Endodermal cell (in vitro differentiated cells): ENCODE measurements around the gene LYRM4. TPM values are rescaled to one million over a fixed set of nuclear protein-coding genes. Genes with fewer than 3 reads are reported as not detected.
A peak's percentile ranks its signal among the peaks of the same experiment; 100 is the strongest.

Experiments
- DNase-seq: peaks from one replicate; pipeline ENCODE4 v3.0.0-alpha.2; 2017
- H3K27ac ChIP-seq: 2 replicates; pipeline ENCODE4 v1.5.1; 2013; ENCODE audit warnings: mild to moderate bottlenecking, low read depth, low read length, moderate library complexity
- H3K27me3 ChIP-seq: 2 replicates; pipeline ENCODE4 v1.6.1; 2013; ENCODE audit warnings: mild to moderate bottlenecking, low read length, moderate library complexity; ENCODE audit not compliant: insufficient read depth, control insufficient read depth, poor library complexity, severe bottlenecking
- H3K36me3 ChIP-seq: 2 replicates; pipeline ENCODE4 v1.7.0; 2013; ENCODE audit warnings: mild to moderate bottlenecking, low read length, moderate library complexity; ENCODE audit not compliant: control insufficient read depth, insufficient read depth
- H3K4me1 ChIP-seq: one replicate; pipeline ENCODE4 v1.7.0; 2013; ENCODE audit warnings: low read length; ENCODE audit not compliant: control insufficient read depth, insufficient read depth
- H3K4me3 ChIP-seq: 2 replicates; pipeline ENCODE4 v1.5.1; 2013; ENCODE audit warnings: mild to moderate bottlenecking, low read length, moderate library complexity
- H3K9ac ChIP-seq: 2 replicates; pipeline ENCODE4 v1.6.1; 2013; ENCODE audit warnings: mild to moderate bottlenecking, low read length, moderate library complexity; ENCODE audit not compliant: poor library complexity, severe bottlenecking; ENCODE audit errors: extremely low read depth
- H3K9me3 ChIP-seq: 2 replicates; pipeline ENCODE4 v1.6.1; 2013; ENCODE audit warnings: mild to moderate bottlenecking, low read length, moderate library complexity; ENCODE audit not compliant: control insufficient read depth
- H3K27ac Mint-ChIP-seq: 2 replicates; pipeline ENCODE4 v1.8.0; 2020; ENCODE audit warnings: mixed read lengths
- H3K27me3 Mint-ChIP-seq: 2 replicates; pipeline ENCODE4 v1.8.0; 2021; ENCODE audit warnings: mild to moderate bottlenecking, mixed read lengths; ENCODE audit not compliant: insufficient read depth
- H3K36me3 Mint-ChIP-seq: 2 replicates; pipeline ENCODE4 v1.8.0; 2020; ENCODE audit warnings: low read depth, mixed read lengths
- H3K4me1 Mint-ChIP-seq: 2 replicates; pipeline ENCODE4 v1.8.0; 2020; ENCODE audit warnings: mixed read lengths
- H3K4me3 Mint-ChIP-seq: 2 replicates; pipeline ENCODE4 v1.8.0; 2020; ENCODE audit warnings: mild to moderate bottlenecking, moderate library complexity, mixed read lengths
- H3K9me3 Mint-ChIP-seq: 2 replicates; pipeline ENCODE4 v1.8.0; 2020; ENCODE audit warnings: mild to moderate bottlenecking, mixed read lengths
- WGBS, 2 experiments: methylation state at CpG; one replicate each; pipeline versions ENCODE4 v1.1.5 to v1.1.7; 2013; ENCODE audit warnings: missing lambda C conversion rate in 2 of 2, mixed read lengths in 1 of 2; ENCODE audit not compliant: insufficient coverage in 1 of 2, insufficient read length in 1 of 2; 5-methylcytosine and 5-hydroxymethylcytosine counted together
- total RNA-seq, 2 donors: library from RNA; stranded (reverse); fragmentation: NEBNext Ultra II Directional in 1 of 2; extraction: Animal tissue kit (Norgen Biotek cat#: 25700) in 1 of 2; gene quantifications; 2 replicates in 1 of 2; 3 replicates in 1 of 2; pipeline ENCODE4 v1.2.1, GENCODE V29; 2021
- TF ChIP-seq, protein P1 (sequence below): fragments of 200-600 bp; sonication (generic); conservative IDR thresholded peaks from 2 replicates; pipeline ENCODE4 v1.5.0; 2021; ENCODE audit warnings: antibody characterized with exemption, mild to moderate bottlenecking

Gene LYRM4
- total RNA-seq, 2 donors from 2014 or later, result 32.1 to 44.3 TPM

DNA sequence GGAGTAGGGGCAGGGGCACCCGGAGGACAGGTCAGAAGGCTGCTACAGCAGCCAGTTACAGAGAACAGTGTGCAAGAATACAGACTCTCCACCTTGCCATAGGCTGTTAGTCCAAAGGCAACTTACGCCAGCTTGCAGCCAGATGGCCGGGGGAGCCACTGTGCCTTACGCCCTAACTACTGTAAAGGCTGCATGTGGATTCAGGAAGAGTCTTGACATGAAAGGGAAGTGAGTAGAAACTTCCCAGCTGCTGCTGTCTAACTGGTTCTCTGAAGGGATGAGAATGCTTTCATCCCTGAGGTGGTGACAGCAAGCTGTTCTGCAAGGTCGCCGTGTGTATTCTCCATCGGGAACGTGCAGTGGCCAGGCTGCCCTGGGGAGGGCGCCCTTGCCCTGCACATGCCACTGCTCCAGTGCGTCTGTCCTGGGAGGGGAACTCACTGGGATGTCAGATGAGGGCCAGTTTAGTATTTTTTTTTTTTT, 46.1 kb downstream of the LYRM4 start:
- H3K4me3 ChIP-seq, result no peak overlapping the region
- 56 to 100% methylated on average over 3 to 10 of the region's 10 CpGs for WGBS, 2 experiments
- no peaks in the 10 kb centered on the region for H3K9me3 Mint-ChIP-seq
- peak; percentile 94 for DNase-seq
- no peaks in the 10 kb centered on the region for H3K27me3 ChIP-seq
- H3K36me3 Mint-ChIP-seq, result peaks cover 4% of the 10 kb centered on the region
- H3K4me1 Mint-ChIP-seq, result no peaks in the 10 kb centered on the region
- no peaks in the 10 kb centered on the region for H3K27me3 Mint-ChIP-seq
- H3K36me3 ChIP-seq, result peaks cover 14% of the 10 kb centered on the region
- H3K9me3 ChIP-seq, result no peaks in the 10 kb centered on the region
- H3K4me1 ChIP-seq, result no peaks in the 10 kb centered on the region
- TF ChIP-seq, protein P1, sequence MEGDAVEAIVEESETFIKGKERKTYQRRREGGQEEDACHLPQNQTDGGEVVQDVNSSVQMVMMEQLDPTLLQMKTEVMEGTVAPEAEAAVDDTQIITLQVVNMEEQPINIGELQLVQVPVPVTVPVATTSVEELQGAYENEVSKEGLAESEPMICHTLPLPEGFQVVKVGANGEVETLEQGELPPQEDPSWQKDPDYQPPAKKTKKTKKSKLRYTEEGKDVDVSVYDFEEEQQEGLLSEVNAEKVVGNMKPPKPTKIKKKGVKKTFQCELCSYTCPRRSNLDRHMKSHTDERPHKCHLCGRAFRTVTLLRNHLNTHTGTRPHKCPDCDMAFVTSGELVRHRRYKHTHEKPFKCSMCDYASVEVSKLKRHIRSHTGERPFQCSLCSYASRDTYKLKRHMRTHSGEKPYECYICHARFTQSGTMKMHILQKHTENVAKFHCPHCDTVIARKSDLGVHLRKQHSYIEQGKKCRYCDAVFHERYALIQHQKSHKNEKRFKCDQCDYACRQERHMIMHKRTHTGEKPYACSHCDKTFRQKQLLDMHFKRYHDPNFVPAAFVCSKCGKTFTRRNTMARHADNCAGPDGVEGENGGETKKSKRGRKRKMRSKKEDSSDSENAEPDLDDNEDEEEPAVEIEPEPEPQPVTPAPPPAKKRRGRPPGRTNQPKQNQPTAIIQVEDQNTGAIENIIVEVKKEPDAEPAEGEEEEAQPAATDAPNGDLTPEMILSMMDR, result peak; percentile 98
- H3K9ac ChIP-seq, result no peak overlapping the region
- no peak overlapping the region for H3K27ac ChIP-seq
- no peak overlapping the region for H3K4me3 Mint-ChIP-seq
- H3K27ac Mint-ChIP-seq, result no peak overlapping the region

DNA sequence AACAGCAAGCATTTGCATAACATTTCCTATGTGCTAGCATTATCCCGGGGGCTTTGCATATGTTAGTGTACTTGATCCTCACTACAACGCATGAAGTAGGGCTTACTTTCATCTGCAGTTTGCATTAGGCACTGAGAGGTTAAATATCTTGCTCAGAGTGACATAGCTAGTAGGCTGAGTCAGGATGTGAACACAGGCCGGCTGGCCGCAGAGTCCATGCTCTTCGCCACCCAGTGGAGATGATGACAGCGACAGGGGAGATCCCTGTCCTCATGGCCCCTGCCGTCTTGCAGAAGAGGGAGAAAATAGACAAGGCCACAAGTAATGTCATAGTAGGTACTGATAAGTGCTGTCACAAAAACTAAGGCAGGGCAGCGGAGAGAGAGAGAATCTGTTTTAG, 46.9 kb downstream of the LYRM4 start:
- 90 to 94% methylated on average over 7 to 8 of the region's 8 CpGs for WGBS, 2 experiments

DNA sequence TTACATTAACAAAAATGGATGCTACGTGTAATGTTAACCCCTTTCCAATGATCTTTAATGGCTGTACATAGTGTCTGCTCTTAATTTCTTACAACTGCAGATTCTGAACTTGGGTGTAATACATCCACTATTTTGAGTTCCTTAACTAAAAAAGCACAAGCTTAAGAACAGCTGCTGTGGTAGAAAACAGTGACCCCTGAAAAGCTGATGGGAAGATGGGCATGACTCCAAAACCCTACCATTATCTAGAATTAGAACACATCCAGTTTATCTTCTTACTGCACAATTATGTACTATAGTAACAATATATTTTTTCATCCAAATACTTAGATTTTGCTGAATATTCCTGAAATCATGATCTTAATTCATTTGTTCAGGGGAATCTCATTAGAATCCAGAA, 49.3 kb downstream of the LYRM4 start:
- Histone ChIP-seq H3K4me3 (no peak overlapping the region), H3K4me1 (peaks cover 3% of the 10 kb centered on the region), H3K27me3 (no peaks in the 10 kb centered on the region), H3K27ac (no peak overlapping the region), H3K9me3 (no peaks in the 10 kb centered on the region), H3K9ac (no peak overlapping the region), H3K36me3 (peaks cover 14% of the 10 kb centered on the region)
- H3K36me3 Mint-ChIP-seq, result peaks cover 4% of the 10 kb centered on the region
- peaks cover 4% of the 10 kb centered on the region for H3K4me1 Mint-ChIP-seq
- no peaks in the 10 kb centered on the region for H3K9me3 Mint-ChIP-seq
- H3K27ac Mint-ChIP-seq, result no peak overlapping the region
- WGBS, 2 experiments, result 95 to 100% methylated on average over 1 of the region's 1 CpG
- DNase-seq, result no peak
- H3K4me3 Mint-ChIP-seq, result no peak overlapping the region
- TF ChIP-seq, protein P1, result no peak
- H3K27me3 Mint-ChIP-seq, result no peaks in the 10 kb centered on the region

More for the DNA sequence above, 46.9 kb downstream of the LYRM4 start:
- TF ChIP-seq, protein P1, result peak; percentile 23
- Histone ChIP-seq H3K27me3 (no peaks in the 10 kb centered on the region), H3K4me3 (no peak overlapping the region), H3K4me1 (no peaks in the 10 kb centered on the region), H3K27ac (no peak overlapping the region), H3K9me3 (no peaks in the 10 kb centered on the region), H3K9ac (no peak overlapping the region), H3K36me3 (peaks cover 14% of the 10 kb centered on the region)
- no peaks in the 10 kb centered on the region for H3K27me3 Mint-ChIP-seq
- H3K36me3 Mint-ChIP-seq, result peaks cover 4% of the 10 kb centered on the region
- no peaks in the 10 kb centered on the region for H3K4me1 Mint-ChIP-seq
- no peak overlapping the region for H3K4me3 Mint-ChIP-seq
- H3K27ac Mint-ChIP-seq, result no peak overlapping the region
- no peak for DNase-seq
- no peaks in the 10 kb centered on the region for H3K9me3 Mint-ChIP-seq
